Type B pancreatic cell (in vitro differentiated cells): ENCODE data around the gene CD79A. TPM values are rescaled to one million over a fixed set of nuclear protein-coding genes. Genes with fewer than 3 reads are reported as not detected.

Experiments used
- DNase-seq: peaks from one replicate; pipeline ENCODE4 v3.0.0; 2021; ENCODE audit warnings: mixed read lengths; ENCODE audit not compliant: unreplicated experiment; ENCODE audit errors: extremely low spot score
- H3K27ac Mint-ChIP-seq: 2 replicates; pipeline ENCODE4 v1.8.0; 2021; ENCODE audit warnings: mild to moderate bottlenecking, mixed read lengths
- H3K27me3 Mint-ChIP-seq: 2 replicates; pipeline ENCODE4 v1.8.0; 2021; ENCODE audit warnings: mixed read lengths
- H3K36me3 Mint-ChIP-seq: 2 replicates; pipeline ENCODE4 v1.8.0; 2021; ENCODE audit warnings: mixed read lengths
- H3K4me1 Mint-ChIP-seq: one replicate; pipeline ENCODE4 v1.8.0; 2021; ENCODE audit warnings: mixed read lengths; ENCODE audit not compliant: unreplicated experiment
- H3K4me3 Mint-ChIP-seq: 2 replicates; pipeline ENCODE4 v1.8.0; 2021; ENCODE audit warnings: mild to moderate bottlenecking, mixed read lengths
- H3K9me3 Mint-ChIP-seq: 2 replicates; pipeline ENCODE4 v1.8.0; 2021; ENCODE audit warnings: mixed read lengths
- CTCF ChIP-seq: fragments of 200-600 bp; sonication (generic); conservative IDR thresholded peaks from 2 replicates; pipeline ENCODE4 v1.5.0; 2021; ENCODE audit warnings: antibody characterized with exemption, mild to moderate bottlenecking
- total RNA-seq: library from RNA; stranded (reverse); gene quantifications from 2 replicates; pipeline ENCODE4 v1.2.1, GENCODE V29; 2021; ENCODE audit warnings: low replicate concordance

Gene CD79A
- total RNA-seq, 1 donor from 2014 or later = 0.48 TPM

GRCh38 chr19:41904118-41904870 is 27.2 kb downstream of the CD79A start:
- no peaks in the 10 kb centered on the region for H3K9me3 Mint-ChIP-seq
- DNase-seq = no peak
- peak overlapping the region; percentile 73 for H3K4me3 Mint-ChIP-seq
- H3K36me3 Mint-ChIP-seq = peaks cover 9% of the 10 kb centered on the region
- H3K27ac Mint-ChIP-seq = peak overlapping the region; percentile 88
- no peaks in the 10 kb centered on the region for H3K4me1 Mint-ChIP-seq
- no peak for TF ChIP-seq CTCF
- peaks cover 3% of the 10 kb centered on the region for H3K27me3 Mint-ChIP-seq

GRCh38 chr19:41905273-41906002 is 28.4 kb downstream of the CD79A start:
- Mint-ChIP-seq H3K27ac (peak overlapping the region; percentile 88), H3K9me3 (no peaks in the 10 kb centered on the region), H3K36me3 (peaks cover 9% of the 10 kb centered on the region), H3K4me3 (no peak overlapping the region), H3K4me1 (no peaks in the 10 kb centered on the region), H3K27me3 (peaks cover 9% of the 10 kb centered on the region)
- no peak for TF ChIP-seq CTCF
- no peak for DNase-seq

DNA sequence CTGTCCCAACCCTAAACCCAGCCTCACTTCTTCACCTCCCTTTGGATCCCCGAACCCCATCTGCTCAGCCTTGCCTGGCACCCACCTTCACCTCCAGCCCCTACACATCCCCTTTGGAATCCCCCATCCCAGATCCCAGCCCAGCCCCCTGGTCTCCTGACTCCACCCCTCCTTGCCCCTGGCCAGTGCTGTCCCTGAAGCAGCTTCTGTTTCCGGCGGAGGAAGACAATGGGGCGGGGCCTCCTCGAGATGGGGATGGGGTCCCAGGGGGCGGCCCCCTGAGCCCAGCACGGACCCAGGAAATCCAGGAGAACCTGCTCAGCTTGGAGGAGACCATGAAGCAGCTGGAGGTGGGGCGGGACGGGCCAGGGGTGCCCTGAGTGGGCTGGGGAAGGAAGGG is 29.2 kb downstream of the CD79A start:
- TF ChIP-seq CTCF = no peak
- peaks cover 9% of the 10 kb centered on the region for H3K36me3 Mint-ChIP-seq
- no peak for DNase-seq
- H3K4me3 Mint-ChIP-seq = no peak overlapping the region
- peaks cover 18% of the 10 kb centered on the region for H3K27me3 Mint-ChIP-seq
- H3K9me3 Mint-ChIP-seq = no peaks in the 10 kb centered on the region
- H3K27ac Mint-ChIP-seq = peak overlapping the region; percentile 34
- no peaks in the 10 kb centered on the region for H3K4me1 Mint-ChIP-seq

- peaks cover 9% of the 10 kb centered on the region for H3K36me3 Mint-ChIP-seq
- no peaks in the 10 kb centered on the region for H3K9me3 Mint-ChIP-seq
- DNase-seq = no peak
- H3K27me3 Mint-ChIP-seq = peaks cover 26% of the 10 kb centered on the region
- TF ChIP-seq CTCF = no peak
- H3K27ac Mint-ChIP-seq = no peak overlapping the region
- no peaks in the 10 kb centered on the region for H3K4me1 Mint-ChIP-seq
- H3K4me3 Mint-ChIP-seq = no peak overlapping the region
Observed at GRCh38 chr19:41906916-41907680, 30.0 kb downstream of the CD79A start.

DNA sequence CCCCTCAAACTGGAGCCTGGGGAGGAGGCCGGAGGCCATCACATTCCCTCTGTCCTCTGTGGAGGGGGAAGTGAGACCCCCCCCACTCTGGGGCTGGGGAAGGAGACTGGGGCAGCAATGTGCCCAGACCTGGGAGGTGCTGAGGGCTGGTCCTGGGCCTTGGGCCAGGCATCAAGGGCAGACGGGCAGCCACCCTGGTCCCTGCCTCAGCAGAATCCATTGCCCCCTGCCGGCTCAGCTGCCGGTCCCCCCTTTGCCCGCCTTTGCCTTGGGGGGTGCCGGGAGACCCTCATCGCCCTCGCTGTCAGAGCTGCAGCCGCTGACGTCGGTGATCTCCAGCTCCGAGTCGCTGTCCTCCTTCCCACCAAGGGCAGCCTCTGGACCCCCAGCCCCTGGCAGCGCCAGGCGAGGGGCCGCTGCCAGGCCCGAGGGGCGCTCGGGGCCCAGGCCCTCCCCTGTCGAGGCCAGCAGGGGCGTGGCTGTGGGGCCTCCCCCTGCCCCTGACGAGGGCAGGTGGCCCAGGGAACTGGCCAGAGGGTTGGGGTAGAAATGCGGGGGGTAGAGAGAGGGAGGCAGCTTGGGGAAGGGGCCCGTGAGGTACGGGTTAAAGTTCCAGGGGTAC is 31.0 kb downstream of the CD79A start:
- Mint-ChIP-seq H3K4me3 (no peak overlapping the region), H3K36me3 (peaks cover 9% of the 10 kb centered on the region), H3K27me3 (peaks cover 36% of the 10 kb centered on the region), H3K27ac (no peak overlapping the region), H3K4me1 (no peaks in the 10 kb centered on the region), H3K9me3 (no peaks in the 10 kb centered on the region)
- TF ChIP-seq CTCF = no peak
- no peak for DNase-seq
